Suppressor macrophage treated with lipopolysaccharide for 1 hour (primary cell): ENCODE measurements around the gene TMEM141.
"Not testable (repeated sequence)": the region's sequence is repeated elsewhere in the genome, so short reads cannot be mapped to it uniquely, and the experiment has no call there.

Source experiments
- DNase-seq, 3 donors: peaks; one replicate each; pipeline ENCODE4 v3.0.0-alpha.2; 2020 to 2022

Gene TMEM141

GRCh38 chr9:136835932-136836904, 45.1 kb downstream of the TMEM141 start:
- DNase-seq, result no peak

DNA sequence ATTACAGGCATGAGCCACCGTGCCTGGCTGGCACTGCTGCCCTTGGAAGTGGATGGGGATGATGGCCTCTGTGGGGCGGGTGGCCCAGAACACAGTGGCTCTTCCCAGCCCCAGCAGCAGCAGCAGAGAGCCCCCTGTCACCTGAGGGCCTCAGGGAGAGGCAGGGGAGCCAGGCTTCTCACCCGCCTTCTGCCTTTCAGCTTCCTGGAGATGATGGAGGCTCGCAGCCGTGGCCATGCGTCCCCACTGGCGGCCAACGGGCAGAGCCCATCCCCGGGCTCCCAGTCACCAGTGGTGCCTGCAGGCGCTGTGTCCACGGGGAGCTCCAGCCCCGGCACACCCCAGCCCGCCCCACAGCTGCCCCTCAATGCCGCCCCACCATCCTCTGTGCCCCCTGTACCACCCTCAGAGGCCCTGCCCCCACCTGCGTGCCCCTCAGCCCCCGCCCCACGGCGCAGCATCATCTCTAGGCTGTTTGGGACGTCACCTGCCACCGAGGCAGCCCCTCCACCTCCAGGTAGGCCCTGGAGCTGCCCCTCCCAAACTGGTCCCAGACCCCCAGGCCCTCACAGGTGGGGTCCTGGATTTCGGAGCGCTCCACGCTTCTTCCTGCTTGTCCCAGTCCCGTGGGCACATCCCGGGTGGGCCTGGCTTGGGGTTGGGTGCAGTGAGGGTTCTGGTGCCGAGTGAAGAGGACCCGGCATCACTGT, 46.2 kb downstream of the TMEM141 start:
- DNase-seq, result no peak

DNA sequence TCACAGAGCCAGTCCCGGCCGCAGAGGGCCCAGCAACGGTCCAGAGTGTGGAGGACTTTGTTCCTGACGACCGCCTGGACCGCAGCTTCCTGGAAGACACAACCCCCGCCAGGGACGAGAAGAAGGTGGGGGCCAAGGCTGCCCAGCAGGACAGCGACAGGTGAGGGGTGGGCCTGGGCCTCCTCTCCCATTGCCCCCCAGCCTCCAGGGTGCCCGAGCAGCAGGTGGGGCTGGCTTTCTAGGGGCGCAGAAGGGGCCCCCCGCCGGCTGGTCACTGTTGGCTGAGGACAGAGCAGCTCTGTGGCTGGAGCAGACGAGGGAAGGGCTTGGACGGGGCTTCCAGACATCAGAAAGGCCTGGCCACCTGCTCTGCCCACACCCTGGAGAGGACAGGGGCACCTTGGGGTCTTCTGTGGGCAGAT, 46.7 kb downstream of the TMEM141 start:
- DNase-seq, result not testable (repeated sequence)

GRCh38 chr9:136838314-136839228, 47.4 kb downstream of the TMEM141 start:
- no peak for DNase-seq

GRCh38 chr9:136839229-136840139, 48.3 kb downstream of the TMEM141 start:
- DNase-seq, result no peak

DNA sequence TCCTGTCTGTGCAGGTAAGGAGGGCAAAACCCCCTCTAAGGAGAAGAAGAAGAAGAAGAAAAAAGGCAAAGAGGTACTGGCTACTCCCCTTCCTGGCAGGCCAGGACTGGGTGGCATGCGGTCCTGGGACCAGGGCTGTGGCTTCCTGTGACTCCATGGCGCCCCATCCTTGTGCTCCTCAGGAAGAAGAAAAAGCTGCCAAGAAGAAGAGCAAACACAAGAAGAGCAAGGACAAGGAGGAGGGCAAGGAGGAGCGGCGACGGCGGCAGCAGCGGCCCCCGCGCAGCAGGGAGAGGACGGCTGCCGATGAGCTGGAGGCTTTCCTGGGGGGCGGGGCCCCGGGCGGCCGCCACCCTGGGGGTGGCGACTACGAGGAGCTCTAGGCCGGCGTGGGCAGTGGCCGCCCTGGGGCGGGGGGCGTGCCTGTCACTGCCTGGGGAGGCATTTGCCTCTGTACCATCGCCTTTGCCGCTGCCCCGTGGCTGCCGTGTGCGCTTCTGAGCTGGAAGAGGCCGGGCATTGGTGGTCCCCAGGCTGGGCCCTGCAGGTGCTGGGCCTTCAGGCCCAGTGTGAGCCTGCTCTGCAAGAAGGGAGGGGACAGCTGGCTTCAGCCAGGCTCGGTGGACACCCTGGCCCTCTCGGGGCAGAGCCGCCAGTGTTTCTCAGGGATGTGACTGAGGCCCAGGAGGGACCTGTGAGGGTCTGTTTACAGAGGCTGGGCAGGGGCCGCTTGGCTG, 49.2 kb downstream of the TMEM141 start:
- no peak for DNase-seq

DNA sequence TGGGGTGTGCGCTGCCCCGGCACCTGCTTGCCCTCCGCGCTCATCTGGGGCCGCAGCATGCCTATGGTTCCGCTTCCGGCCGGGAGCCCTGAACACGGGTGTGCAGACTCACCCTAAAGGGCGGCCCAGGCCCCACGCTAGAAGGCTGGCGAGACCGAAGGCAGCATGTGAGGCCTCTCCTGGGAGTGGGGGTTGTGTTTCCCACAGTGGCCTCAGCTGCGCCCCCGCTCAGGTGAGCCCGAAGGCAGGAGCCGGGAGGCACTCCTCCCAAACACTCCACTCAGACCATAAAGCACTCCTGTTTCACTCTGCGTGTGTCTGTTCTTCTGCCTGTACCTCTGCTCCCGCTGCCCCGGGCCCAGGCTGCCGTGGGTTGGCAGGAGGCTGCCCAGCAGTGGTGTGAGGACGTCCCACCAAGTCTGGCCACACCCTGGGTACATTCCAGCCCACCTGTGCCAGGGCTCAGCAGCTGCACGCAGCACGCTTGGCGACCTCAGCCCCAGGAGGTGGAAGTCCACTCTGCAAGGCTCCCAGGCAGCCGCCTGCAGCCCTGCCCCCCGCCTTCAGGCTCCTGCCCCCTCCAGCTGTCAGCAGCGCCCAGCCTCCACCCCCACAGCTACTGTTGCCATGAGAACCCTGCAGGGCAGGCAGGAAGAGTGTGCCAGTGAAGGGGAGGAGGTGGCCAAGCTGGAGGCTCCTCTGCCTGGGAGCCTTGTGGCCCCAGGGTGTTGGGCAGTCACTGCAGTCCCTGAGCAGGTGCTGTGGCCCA, 49.9 kb downstream of the TMEM141 start:
- peak in 1 of 3 donors; percentile 38 for DNase-seq

GRCh38 chr9:136841646-136842379, 50.7 kb downstream of the TMEM141 start:
- DNase-seq, result not testable (repeated sequence)

DNA sequence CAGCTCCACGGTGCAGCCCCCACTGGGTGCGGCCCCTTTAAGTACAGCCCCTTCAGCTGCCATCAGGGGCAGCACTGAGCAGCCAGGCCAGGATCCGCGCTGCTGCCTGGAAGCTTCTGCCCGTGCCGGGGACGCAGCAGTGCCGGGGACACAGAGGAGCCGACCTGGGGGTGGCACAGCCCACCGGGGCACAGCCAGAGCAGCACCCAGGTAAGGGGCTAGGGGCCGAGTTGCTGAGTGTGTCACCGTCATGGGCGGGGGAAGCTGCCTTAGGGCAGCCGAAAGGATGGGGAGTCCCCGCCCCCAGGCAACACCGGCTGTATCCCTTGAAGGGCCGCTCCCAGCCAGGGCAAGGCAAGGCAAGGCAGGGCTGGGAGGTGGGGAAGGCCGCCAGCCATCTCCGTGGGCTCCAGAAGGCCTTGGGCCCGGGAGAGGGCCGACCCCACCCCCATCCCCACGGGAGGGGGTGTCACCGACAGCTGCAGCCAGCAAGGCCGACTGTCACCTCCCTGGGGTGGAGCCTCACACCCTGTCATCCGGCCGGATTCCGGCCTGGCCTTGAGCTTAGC, 51.3 kb downstream of the TMEM141 start, which contains the start of gene AJM1:
Gene AJM1, plus strand, starts transcription at position 99 of the 569 bp plus-strand sequence. CDS start 1,937 bp downstream, outside the sequence.
- peak; percentile 79 to 89 (median 83) for DNase-seq
